Osteoblast (primary cell): Measurements from ENCODE around the gene QPCT. TPM values are rescaled to one million over a fixed set of nuclear protein-coding genes. Genes with fewer than 3 reads are reported as not detected.

Source experiments
- DNase-seq: peaks from one replicate; pipeline ENCODE4 v3.0.0; 2011; ENCODE audit warnings: low spot score, mixed read lengths; ENCODE audit not compliant: insufficient read length; ENCODE audit errors: missing footprints
- H2AFZ ChIP-seq: 2 replicates; pipeline ENCODE4 v1.6.0; 2011; ENCODE audit warnings: mild to moderate bottlenecking, low read length
- H3K27ac ChIP-seq: 2 replicates; pipeline ENCODE4 v1.5.1; 2011; ENCODE audit warnings: mild to moderate bottlenecking, low read depth, low read length, moderate library complexity
- H3K27me3 ChIP-seq: 2 replicates; pipeline ENCODE4 v1.6.0; 2012; ENCODE audit warnings: mild to moderate bottlenecking, control low read depth, inconsistent platforms, low read length, moderate library complexity; ENCODE audit not compliant: insufficient read depth
- H3K36me3 ChIP-seq: 2 replicates; pipeline ENCODE4 v1.5.1; 2011; ENCODE audit warnings: mild to moderate bottlenecking, low read length, control low read depth, moderate library complexity; ENCODE audit not compliant: insufficient read depth
- H3K4me1 ChIP-seq: 2 replicates; pipeline ENCODE4 v1.5.1; 2011; ENCODE audit warnings: mild to moderate bottlenecking, low read length, control low read depth, moderate library complexity; ENCODE audit not compliant: insufficient read depth
- H3K4me2 ChIP-seq: 2 replicates; pipeline ENCODE4 v1.6.0; 2011; ENCODE audit warnings: mild to moderate bottlenecking, low read length; ENCODE audit not compliant: insufficient read depth
- H3K4me3 ChIP-seq: fragments of 200-600 bp; sonication (generic); 3 replicates; pipeline ENCODE4 v1.5.1; 2012; ENCODE audit warnings: mild to moderate bottlenecking, low read length, inconsistent platforms; ENCODE audit not compliant: insufficient read depth
- H3K79me2 ChIP-seq: 2 replicates; pipeline ENCODE4 v1.6.0; 2012; ENCODE audit warnings: mild to moderate bottlenecking, low read length, control low read depth, inconsistent platforms; ENCODE audit not compliant: insufficient read depth
- H3K9me3 ChIP-seq: 2 replicates; pipeline ENCODE4 v1.5.1; 2011; ENCODE audit warnings: low read depth, low read length, control low read depth
- H4K20me1 ChIP-seq: 2 replicates; pipeline ENCODE4 v1.6.0; 2012; ENCODE audit warnings: mild to moderate bottlenecking, low read length, control low read depth; ENCODE audit not compliant: insufficient read depth
- CTCF ChIP-seq: IDR thresholded peaks from 2 replicates; pipeline ENCODE4 v1.5.1; 2011; ENCODE audit warnings: mild to moderate bottlenecking, low read depth, low read length, moderate library complexity; ENCODE audit errors: extremely low read depth
- total RNA-seq: library from RNA; depleted of rRNA; stranded (reverse); fragments of >200 nt; gene quantifications from 2 replicates; pipeline ENCODE4 v1.2.3, GENCODE V29; 2012

Gene QPCT
- total RNA-seq, 1 donor: 25.7 TPM

GRCh38 chr2:37340637-37341036 lies 3.8 kb upstream of the QPCT start:
- Histone ChIP-seq H3K4me3 (no peak overlapping the region), H4K20me1 (no peaks in the 10 kb centered on the region)
- DNase-seq: no peak

GRCh38 chr2:37342591-37343220 lies 1.7 kb upstream of the QPCT start:
- no peak overlapping the region for H2AFZ ChIP-seq
- no peaks in the 10 kb centered on the region for H3K27me3 ChIP-seq
- DNase-seq: peak; percentile 58
- TF ChIP-seq CTCF: no peak
- H3K27ac ChIP-seq: no peak overlapping the region
- H3K4me3 ChIP-seq: no peak overlapping the region
- peaks cover 9% of the 10 kb centered on the region for H3K4me1 ChIP-seq
- no peaks in the 10 kb centered on the region for H3K36me3 ChIP-seq
- no peaks in the 10 kb centered on the region for H4K20me1 ChIP-seq
- H3K79me2 ChIP-seq: no peaks in the 10 kb centered on the region
- H3K4me2 ChIP-seq: no peak overlapping the region
- no peaks in the 10 kb centered on the region for H3K9me3 ChIP-seq

More at GRCh38 chr2:37340637-37341036, 3.8 kb upstream of the QPCT start:
- H3K4me2 ChIP-seq: no peak overlapping the region
- no peak for TF ChIP-seq CTCF
- H3K27ac ChIP-seq: no peak overlapping the region
- no peaks in the 10 kb centered on the region for H3K36me3 ChIP-seq
- H3K9me3 ChIP-seq: no peaks in the 10 kb centered on the region
- H3K4me1 ChIP-seq: peaks cover 9% of the 10 kb centered on the region
- H3K79me2 ChIP-seq: no peaks in the 10 kb centered on the region
- no peaks in the 10 kb centered on the region for H3K27me3 ChIP-seq
- no peak overlapping the region for H2AFZ ChIP-seq

- peaks cover 9% of the 10 kb centered on the region for H3K4me1 ChIP-seq
- DNase-seq: peak; percentile 95
- H3K4me3 ChIP-seq: peak overlapping the region; percentile 80
- no peaks in the 10 kb centered on the region for H3K79me2 ChIP-seq
- H4K20me1 ChIP-seq: no peaks in the 10 kb centered on the region
- peak overlapping the region; percentile 86 for H3K4me2 ChIP-seq
- H3K27ac ChIP-seq: peak overlapping the region; percentile 64
- no peaks in the 10 kb centered on the region for H3K36me3 ChIP-seq
- peak; percentile 60 for TF ChIP-seq CTCF
- H3K27me3 ChIP-seq: no peaks in the 10 kb centered on the region
- peak overlapping the region; percentile 86 for H2AFZ ChIP-seq
- no peaks in the 10 kb centered on the region for H3K9me3 ChIP-seq
Measured at GRCh38 chr2:37343537-37344434, 644 bp upstream of the QPCT start.

- DNase-seq: no peak
- no peaks in the 10 kb centered on the region for H4K20me1 ChIP-seq
- no peak for TF ChIP-seq CTCF
- no peaks in the 10 kb centered on the region for H3K9me3 ChIP-seq
- H3K4me1 ChIP-seq: peaks cover 20% of the 10 kb centered on the region
- H3K27me3 ChIP-seq: no peaks in the 10 kb centered on the region
- no peaks in the 10 kb centered on the region for H3K36me3 ChIP-seq
- no peak overlapping the region for H2AFZ ChIP-seq
- no peak overlapping the region for H3K27ac ChIP-seq
- no peaks in the 10 kb centered on the region for H3K79me2 ChIP-seq
- H3K4me3 ChIP-seq: no peak overlapping the region
- no peak overlapping the region for H3K4me2 ChIP-seq
Measured at GRCh38 chr2:37348155-37348554, 3.7 kb downstream of the QPCT start.
